Activated CD4-positive, alpha-beta T cell treated with anti-CD3 and anti-CD28 coated beads for 36 hours (primary cell): ENCODE measurements around the gene HAND2. TPM values are rescaled to one million over a fixed set of nuclear protein-coding genes. Genes with fewer than 3 reads are reported as not detected.

Experiments used
- ATAC-seq: fragments of 200-7000 bp; cut with Tn5 transposase; one replicate; pipeline ENCODE4 v1.10.0; 2021; ENCODE audit warnings: mild to moderate bottlenecking, moderate library complexity
- CTCF ChIA-PET: fragments of 350-600 bp; sonication (Branson Sonifier 250); formaldehyde crosslinking; loops from one replicate; lab custom pipeline; 2021; ENCODE audit warnings: antibody characterized with exemption; lab: Charles Lee
- POLR2A ChIA-PET: fragments of 350-600 bp; sonication (Branson Sonifier 250); formaldehyde crosslinking; loops from one replicate; lab custom pipeline; 2021; ENCODE audit warnings: antibody characterized with exemption, inconsistent platforms; lab: Charles Lee
- DNase-seq: peaks from one replicate; pipeline ENCODE4 v3.0.0-alpha.2; 2020
- H3K27ac Mint-ChIP-seq: one replicate; pipeline ENCODE4 v1.8.0; 2021; ENCODE audit warnings: mixed read lengths
- H3K27me3 Mint-ChIP-seq: one replicate; pipeline ENCODE4 v1.8.0; 2021; ENCODE audit warnings: mixed read lengths
- H3K36me3 Mint-ChIP-seq: one replicate; pipeline ENCODE4 v1.8.0; 2021; ENCODE audit warnings: low read depth, mixed read lengths
- H3K4me1 Mint-ChIP-seq: one replicate; pipeline ENCODE4 v1.8.0; 2021; ENCODE audit warnings: mixed read lengths
- H3K4me3 Mint-ChIP-seq: one replicate; pipeline ENCODE4 v1.8.0; 2021; ENCODE audit warnings: mild to moderate bottlenecking, moderate library complexity, mixed read lengths
- H3K9me3 Mint-ChIP-seq: one replicate; pipeline ENCODE4 v1.8.0; 2021; ENCODE audit warnings: low read depth, mixed read lengths
- intact Hi-C, 2 experiments: fragments of 100-400 bp; cut with DNase I in 1 of 2; cut with micrococcal nuclease in 1 of 2; formaldehyde crosslinking; loops; one replicate each; pipeline versions ENCODE4 v1.14.2 to v1.15.1; 2022 to 2024; cut with DNase I, micrococcal nuclease
- total RNA-seq, 2 experiments: library from RNA; stranded (reverse); gene quantifications; one replicate each; pipeline ENCODE4 v1.2.3, GENCODE V29; 2021

The HAND2 gene
- total RNA-seq, 2 experiments from 2014 or later = not detected

- intact Hi-C loops = loop anchor here (5.0 to 10.0 kb wide), 4 partner anchors 37 to 785 kb away; partner anchors contain the start of genes CEP44 (in 1 of the 2) and FBXO8 (in 1 of the 2)
- no peak overlapping the region for H3K4me3 Mint-ChIP-seq
- H3K4me1 Mint-ChIP-seq = peaks cover 7% of the 10 kb centered on the region
Observed at GRCh38 chr4:173499658-173500535, 30.1 kb downstream of the HAND2 start.

GRCh38 chr4:173498771-173499170 is 31.3 kb downstream of the HAND2 start:
- H3K9me3 Mint-ChIP-seq = peaks cover 6% of the 10 kb centered on the region
- peaks cover 15% of the 10 kb centered on the region for H3K4me1 Mint-ChIP-seq
- no peak for DNase-seq
- H3K4me3 Mint-ChIP-seq = no peak overlapping the region
- POLR2A ChIA-PET = no interaction called here
- intact Hi-C loops = loop anchor here in 1 of 2 experiments (10.0 kb wide), 1 partner anchor 484 kb away; no protein-coding TSS in a partner anchor
- H3K27me3 Mint-ChIP-seq = peaks cover 62% of the 10 kb centered on the region
- no peak for ATAC-seq
- H3K27ac Mint-ChIP-seq = no peak overlapping the region
- CTCF ChIA-PET = interaction anchor here (0.6 kb wide), 1 partner anchor 21 kb away, joined by 4 read pairs; no protein-coding TSS in a partner anchor
- H3K36me3 Mint-ChIP-seq = peaks cover 10% of the 10 kb centered on the region

More at GRCh38 chr4:173499658-173500535, 30.1 kb downstream of the HAND2 start:
- ATAC-seq = no peak
- ChIA-PET CTCF (interaction anchor here (0.6 to 0.7 kb wide), 3 partner anchors 36 to 818 kb away, joined by 3 read pairs; no protein-coding TSS in a partner anchor), POLR2A (no interaction called here)
- Mint-ChIP-seq H3K9me3 (peaks cover 6% of the 10 kb centered on the region), H3K27me3 (peaks cover 64% of the 10 kb centered on the region), H3K36me3 (peaks cover 10% of the 10 kb centered on the region), H3K27ac (no peak overlapping the region)
- DNase-seq = no peak

GRCh38 chr4:173498023-173498422 is 32.0 kb downstream of the HAND2 start:
- H3K4me3 Mint-ChIP-seq = no peak overlapping the region
- ATAC-seq = no peak
- peaks cover 10% of the 10 kb centered on the region for H3K36me3 Mint-ChIP-seq
- H3K27ac Mint-ChIP-seq = no peak overlapping the region
- H3K4me1 Mint-ChIP-seq = peaks cover 15% of the 10 kb centered on the region
- H3K27me3 Mint-ChIP-seq = peaks cover 57% of the 10 kb centered on the region
- intact Hi-C loops = loop anchor here in 1 of 2 experiments (10.0 kb wide), 1 partner anchor 483 kb away; no protein-coding TSS in a partner anchor
- peaks cover 6% of the 10 kb centered on the region for H3K9me3 Mint-ChIP-seq
- no peak for DNase-seq
- ChIA-PET CTCF (interaction anchor here (1.4 kb wide), 1 partner anchor 78 kb away, joined by 4 read pairs; no protein-coding TSS in a partner anchor), POLR2A (no interaction called here)

- Mint-ChIP-seq H3K36me3 (no peaks in the 10 kb centered on the region), H3K27ac (peak overlapping the region; percentile 17), H3K27me3 (peaks cover 33% of the 10 kb centered on the region), H3K9me3 (no peaks in the 10 kb centered on the region), H3K4me1 (peaks cover 10% of the 10 kb centered on the region), H3K4me3 (peak overlapping the region; percentile 69)
- CTCF ChIA-PET = interaction anchor here (0.6 to 1.6 kb wide), 14 partner anchors 9 to 457 kb away, joined by 3 to 17 read pairs (median 5); no protein-coding TSS in a partner anchor
- POLR2A ChIA-PET = interaction anchor here (1.0 kb wide), 1 partner anchor 160 kb away, joined by 8 read pairs; the partner anchor contains the start of gene HMGB2
- intact Hi-C loops = loop anchor here (1.0 to 10.0 kb wide), 6 partner anchors 74 to 481 kb away; partner anchors contain the start of gene HMGB2 (in 1 of the 2)
- DNase-seq (peak; percentile 79), ATAC-seq (peak; percentile 97)
Observed at GRCh38 chr4:173494013-173494970, 35.7 kb downstream of the HAND2 start.

- no peaks in the 10 kb centered on the region for H3K9me3 Mint-ChIP-seq
- no peak for DNase-seq
- H3K27me3 Mint-ChIP-seq = peaks cover 32% of the 10 kb centered on the region
- H3K27ac Mint-ChIP-seq = no peak overlapping the region
- CTCF ChIA-PET = no interaction called here
- no peak overlapping the region for H3K4me3 Mint-ChIP-seq
- no peaks in the 10 kb centered on the region for H3K36me3 Mint-ChIP-seq
- POLR2A ChIA-PET = no interaction called here
- intact Hi-C loops = loop anchor here in 1 of 2 experiments (5.0 to 10.0 kb wide), 2 partner anchors 161 to 478 kb away; partner anchors contain the start of gene HMGB2
- no peak for ATAC-seq
- peaks cover 10% of the 10 kb centered on the region for H3K4me1 Mint-ChIP-seq
Observed at GRCh38 chr4:173493041-173493440, 37.0 kb downstream of the HAND2 start.

- ChIA-PET CTCF (interaction anchor here (0.6 to 1.1 kb wide), 2 partner anchors 74 to 80 kb away, joined by 3 to 4 read pairs; no protein-coding TSS in a partner anchor), POLR2A (no interaction called here)
- no peaks in the 10 kb centered on the region for H3K36me3 Mint-ChIP-seq
- H3K27ac Mint-ChIP-seq = no peak overlapping the region
- intact Hi-C loops = loop anchor here in 1 of 2 experiments (5.0 to 10.0 kb wide), 2 partner anchors 160 to 478 kb away; partner anchors contain the start of gene HMGB2
- H3K4me3 Mint-ChIP-seq = no peak overlapping the region
- no peaks in the 10 kb centered on the region for H3K9me3 Mint-ChIP-seq
- no peak for DNase-seq
- peaks cover 29% of the 10 kb centered on the region for H3K27me3 Mint-ChIP-seq
- peaks cover 10% of the 10 kb centered on the region for H3K4me1 Mint-ChIP-seq
- ATAC-seq = no peak
Observed at GRCh38 chr4:173492315-173492714, 37.7 kb downstream of the HAND2 start.

GRCh38 chr4:173490817-173491528 is 39.1 kb downstream of the HAND2 start:
- no peaks in the 10 kb centered on the region for H3K36me3 Mint-ChIP-seq
- intact Hi-C loops = loop anchor here in 1 of 2 experiments (5.0 to 10.0 kb wide), 2 partner anchors 159 to 476 kb away; partner anchors contain the start of gene HMGB2
- no peak overlapping the region for H3K27ac Mint-ChIP-seq
- peaks cover 10% of the 10 kb centered on the region for H3K4me1 Mint-ChIP-seq
- ATAC-seq (no peak), DNase-seq (no peak)
- H3K4me3 Mint-ChIP-seq = no peak overlapping the region
- ChIA-PET CTCF (interaction anchor here (1.1 kb wide), 1 partner anchor 70 kb away, joined by 4 read pairs; no protein-coding TSS in a partner anchor), POLR2A (interaction anchor here (0.6 to 0.7 kb wide), 2 partner anchors 194 to 201 kb away, joined by 3 read pairs; no protein-coding TSS in a partner anchor)
- H3K27me3 Mint-ChIP-seq = peaks cover 22% of the 10 kb centered on the region
- H3K9me3 Mint-ChIP-seq = no peaks in the 10 kb centered on the region

- DNase-seq (no peak), ATAC-seq (no peak)
- peaks cover 10% of the 10 kb centered on the region for H3K4me1 Mint-ChIP-seq
- ChIA-PET POLR2A (no interaction called here), CTCF (interaction anchor here (1.1 kb wide), 1 partner anchor 69 kb away, joined by 4 read pairs; no protein-coding TSS in a partner anchor)
- intact Hi-C loops = loop anchor here in 1 of 2 experiments (5.0 to 10.0 kb wide), 2 partner anchors 158 to 475 kb away; partner anchors contain the start of gene HMGB2
- peaks cover 17% of the 10 kb centered on the region for H3K27me3 Mint-ChIP-seq
- H3K9me3 Mint-ChIP-seq = no peaks in the 10 kb centered on the region
- no peak overlapping the region for H3K4me3 Mint-ChIP-seq
- no peak overlapping the region for H3K27ac Mint-ChIP-seq
- H3K36me3 Mint-ChIP-seq = no peaks in the 10 kb centered on the region
Observed at GRCh38 chr4:173490256-173490655, 39.8 kb downstream of the HAND2 start.

- Mint-ChIP-seq H3K27ac (no peak overlapping the region), H3K4me3 (no peak overlapping the region), H3K4me1 (peaks cover 10% of the 10 kb centered on the region), H3K27me3 (peaks cover 14% of the 10 kb centered on the region), H3K36me3 (no peaks in the 10 kb centered on the region), H3K9me3 (no peaks in the 10 kb centered on the region)
- intact Hi-C loops = no loop called here
- ChIA-PET CTCF (no interaction called here), POLR2A (no interaction called here)
- ATAC-seq (no peak), DNase-seq (no peak)
Observed at GRCh38 chr4:173489514-173489913, 40.5 kb downstream of the HAND2 start.

- no peak for DNase-seq
- Mint-ChIP-seq H3K27ac (no peak overlapping the region), H3K27me3 (peaks cover 9% of the 10 kb centered on the region), H3K36me3 (no peaks in the 10 kb centered on the region), H3K9me3 (no peaks in the 10 kb centered on the region), H3K4me1 (peaks cover 2% of the 10 kb centered on the region), H3K4me3 (no peak overlapping the region)
- POLR2A ChIA-PET = no interaction called here
- CTCF ChIA-PET = no interaction called here
- intact Hi-C loops = no loop called here
- ATAC-seq = no peak
Observed at GRCh38 chr4:173488656-173489055, 41.4 kb downstream of the HAND2 start.
